Esophagus mucosa (tissue), 1 donor: ENCODE data around the gene TAF4. TPM values are rescaled to one million over a fixed set of nuclear protein-coding genes. Genes with fewer than 3 reads are reported as not detected.

Experiments
- ATAC-seq: fragments of 200-7000 bp; cut with Tn5 transposase; one replicate; pipeline ENCODE4 v1.9.1; 2020
- total RNA-seq: library from RNA; stranded (reverse); gene quantifications from one replicate; pipeline ENCODE4 v1.2.4, GENCODE V29; 2023
- donor health status: DM: yes; HTN: yes; CAD: no.

Gene TAF4
- total RNA-seq, 1 donor from 2014 or later: 7.7 TPM

DNA sequence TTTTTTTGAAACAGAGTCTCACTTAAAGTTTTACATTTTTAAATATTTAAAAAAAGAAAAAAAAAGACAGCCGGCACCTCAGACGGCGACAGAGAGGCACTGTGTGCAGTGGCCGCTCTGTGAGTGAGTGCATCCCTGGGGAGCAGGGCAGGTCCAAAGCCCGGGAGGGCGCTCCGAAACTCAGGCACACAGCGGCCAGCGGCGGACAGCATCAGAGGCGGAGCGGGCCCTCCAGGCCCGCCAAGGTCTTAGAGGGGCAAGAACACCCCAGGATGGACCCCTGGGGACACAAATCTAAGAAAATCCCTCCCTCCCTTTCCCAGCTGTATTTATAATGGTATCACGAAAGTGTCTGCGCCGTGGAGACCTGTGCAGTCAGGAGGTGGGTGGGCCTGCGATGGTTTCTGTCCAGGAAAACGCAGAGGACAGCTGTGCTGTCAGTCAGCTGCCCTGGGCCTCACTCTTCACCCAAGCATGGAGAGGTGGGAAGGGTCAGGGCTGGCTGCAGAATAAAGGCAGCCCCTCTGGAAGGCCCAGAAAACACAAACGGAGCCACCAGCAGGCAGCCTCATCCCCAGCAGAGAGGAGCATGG, 43.8 kb downstream of the TAF4 start:
- no peak for ATAC-seq

DNA sequence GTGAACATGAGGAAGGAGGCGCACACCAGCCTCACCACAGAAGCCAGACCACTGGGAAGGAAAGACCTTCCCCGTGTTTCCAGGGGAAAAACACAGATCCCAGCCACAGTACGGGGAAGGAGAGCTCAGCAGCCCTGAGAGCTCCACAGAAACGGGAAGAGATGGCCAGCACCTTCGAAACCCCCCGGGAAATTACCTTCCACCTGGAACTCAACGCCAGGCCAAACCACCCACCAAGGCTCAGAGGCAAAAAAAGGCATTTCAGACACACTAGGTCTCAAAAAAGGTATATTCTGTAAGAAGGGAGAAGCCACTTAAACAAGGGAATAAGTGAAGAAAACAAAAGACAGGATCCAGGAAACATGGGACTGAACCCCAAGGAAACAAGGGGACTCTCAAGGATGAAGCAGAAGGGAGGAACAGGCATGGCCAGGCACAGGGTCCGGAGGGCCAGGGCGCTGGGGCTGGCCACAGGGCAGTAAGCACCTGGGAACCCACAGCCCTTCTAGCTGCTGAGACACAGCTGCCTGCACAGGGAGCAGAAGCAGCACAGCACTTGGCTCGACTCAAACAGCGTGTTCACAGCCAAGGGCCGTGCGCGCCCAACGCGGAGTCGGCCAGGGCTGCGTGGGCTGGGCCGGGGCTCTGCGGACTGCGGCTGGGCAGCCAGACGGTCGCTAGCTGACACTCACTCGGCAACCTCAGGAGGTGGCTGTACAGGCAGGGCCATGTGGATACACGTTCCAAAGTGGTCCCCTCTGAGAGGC, 44.6 kb downstream of the TAF4 start:
- ATAC-seq: no peak

DNA sequence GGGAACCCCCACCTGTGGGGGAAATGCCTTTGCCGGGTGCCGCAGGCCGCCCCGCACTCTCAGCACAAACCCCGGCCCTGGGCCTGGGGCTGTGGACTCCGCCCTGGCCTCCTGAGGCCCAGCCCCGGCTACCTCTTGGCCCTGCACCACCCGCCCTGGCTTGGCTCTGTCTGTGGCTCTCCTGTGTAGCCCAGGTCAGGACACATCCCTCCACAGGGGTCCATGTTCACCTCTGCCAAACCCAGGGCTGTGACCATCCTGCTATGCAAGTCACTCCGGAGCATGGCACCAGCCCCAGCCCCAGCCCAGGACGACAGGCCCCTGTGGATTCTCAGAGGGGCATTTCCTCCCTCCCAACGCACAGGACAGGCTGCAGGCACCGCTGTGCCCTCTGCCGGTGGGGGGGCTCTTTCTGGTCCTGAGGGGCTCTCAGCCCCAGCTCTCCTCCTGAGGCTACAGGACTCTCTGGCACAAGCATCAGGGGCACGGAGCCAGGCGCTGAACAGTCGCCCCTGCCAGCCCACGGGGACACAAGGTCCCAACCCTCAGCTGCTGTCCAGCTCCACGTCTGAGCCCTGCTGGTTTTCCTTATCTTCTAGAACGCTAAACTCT, 45.7 kb downstream of the TAF4 start:
- ATAC-seq: peak; percentile 9

DNA sequence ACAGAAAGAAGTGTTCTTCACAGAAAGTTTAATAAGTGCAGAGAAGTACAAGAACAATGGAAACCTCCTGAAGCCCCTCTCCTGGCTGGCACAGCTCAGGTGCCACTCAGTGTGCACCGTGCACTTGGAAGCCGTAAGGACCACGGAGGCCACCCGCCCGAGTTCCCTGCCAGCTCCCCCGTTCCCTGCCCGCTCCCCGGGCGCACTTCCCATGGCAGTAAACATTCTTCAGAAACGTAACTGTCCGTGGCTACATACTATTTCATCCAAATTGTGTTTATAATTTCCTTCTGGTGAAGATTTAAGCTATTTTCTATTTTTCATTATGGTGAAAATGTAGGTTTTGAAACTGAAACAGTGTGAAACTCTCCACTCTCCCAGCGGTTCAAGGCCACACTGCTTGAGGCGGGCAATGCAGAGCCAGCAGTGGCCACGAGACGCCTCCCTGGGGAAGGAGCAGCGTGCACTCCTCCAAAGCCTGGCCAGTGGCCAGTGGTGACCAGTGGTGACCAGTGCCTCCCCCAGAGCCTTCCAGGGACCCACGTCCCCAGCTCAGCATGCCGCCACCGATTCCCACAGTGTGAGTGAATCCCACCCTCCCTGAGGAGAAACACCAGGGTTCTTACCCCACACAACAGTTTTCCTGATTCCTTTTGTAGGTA, 46.4 kb downstream of the TAF4 start:
- no peak for ATAC-seq

DNA sequence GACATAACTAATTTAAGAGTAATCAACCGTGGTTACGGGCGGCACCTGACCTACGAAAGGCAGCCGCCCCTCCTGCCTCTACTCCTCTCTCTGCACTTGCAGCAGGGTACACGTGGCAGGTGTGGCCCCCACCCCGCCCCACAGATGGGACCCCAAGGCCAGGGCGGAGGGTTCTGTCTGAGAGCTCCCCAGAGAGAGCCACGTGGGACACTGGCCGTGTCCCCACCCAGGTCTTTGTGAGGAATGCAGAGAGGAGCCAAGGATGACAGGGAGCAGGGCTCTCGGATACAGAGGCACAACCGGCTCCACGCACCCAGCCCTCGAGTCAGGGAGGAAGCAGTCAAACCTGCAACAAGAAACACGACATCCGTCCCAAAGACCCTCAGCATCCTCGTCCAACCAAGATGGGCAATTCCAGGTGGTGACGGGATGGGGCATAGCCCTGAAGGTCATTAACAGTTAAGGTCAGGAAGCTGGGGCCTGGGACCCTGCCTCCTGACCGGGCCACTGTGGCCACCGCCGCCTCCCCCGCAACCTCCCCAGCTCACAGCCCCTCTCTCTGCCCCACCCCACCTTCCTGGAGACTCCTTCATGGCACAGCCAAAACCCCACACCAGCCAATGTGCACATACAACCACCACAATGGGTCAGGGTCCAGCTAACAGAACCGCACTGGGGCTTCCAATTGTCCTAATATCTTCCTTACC, 47.1 kb downstream of the TAF4 start:
- no peak for ATAC-seq

DNA sequence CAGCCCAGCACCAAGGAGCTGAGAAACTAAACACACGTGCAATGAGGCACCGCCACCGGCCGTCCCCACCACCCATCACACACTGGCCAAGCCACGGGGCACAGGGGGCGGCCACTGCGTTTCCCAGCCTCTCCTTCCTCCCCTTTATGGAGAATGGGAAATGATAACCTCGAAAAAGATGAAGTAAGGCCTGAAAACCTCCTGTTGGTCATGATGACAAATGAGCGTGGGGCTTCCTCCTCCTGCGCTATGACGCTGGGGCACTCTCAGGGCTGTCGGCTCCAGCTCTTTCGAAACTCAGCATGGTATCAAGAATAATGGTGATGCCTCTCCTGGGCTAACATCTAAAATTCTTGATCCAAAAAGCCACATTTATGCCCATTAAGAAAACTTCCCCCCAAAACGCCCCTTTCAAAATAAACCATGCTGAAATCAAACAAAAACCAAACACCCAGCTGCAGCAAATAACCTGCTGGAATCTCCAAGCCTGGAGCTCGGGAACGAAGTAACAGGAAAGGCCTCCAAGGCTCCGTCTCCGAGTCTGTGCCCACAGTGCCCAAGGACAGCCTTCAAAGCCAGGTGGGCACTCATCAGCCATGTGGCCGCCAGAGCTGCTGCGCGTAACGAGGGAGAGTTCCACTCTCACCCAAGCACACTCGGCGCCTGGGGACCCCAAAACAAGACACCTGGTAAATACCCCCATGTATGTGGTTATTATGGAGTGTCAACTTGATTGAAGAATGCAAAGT, 50.0 kb downstream of the TAF4 start:
- no peak for ATAC-seq

DNA sequence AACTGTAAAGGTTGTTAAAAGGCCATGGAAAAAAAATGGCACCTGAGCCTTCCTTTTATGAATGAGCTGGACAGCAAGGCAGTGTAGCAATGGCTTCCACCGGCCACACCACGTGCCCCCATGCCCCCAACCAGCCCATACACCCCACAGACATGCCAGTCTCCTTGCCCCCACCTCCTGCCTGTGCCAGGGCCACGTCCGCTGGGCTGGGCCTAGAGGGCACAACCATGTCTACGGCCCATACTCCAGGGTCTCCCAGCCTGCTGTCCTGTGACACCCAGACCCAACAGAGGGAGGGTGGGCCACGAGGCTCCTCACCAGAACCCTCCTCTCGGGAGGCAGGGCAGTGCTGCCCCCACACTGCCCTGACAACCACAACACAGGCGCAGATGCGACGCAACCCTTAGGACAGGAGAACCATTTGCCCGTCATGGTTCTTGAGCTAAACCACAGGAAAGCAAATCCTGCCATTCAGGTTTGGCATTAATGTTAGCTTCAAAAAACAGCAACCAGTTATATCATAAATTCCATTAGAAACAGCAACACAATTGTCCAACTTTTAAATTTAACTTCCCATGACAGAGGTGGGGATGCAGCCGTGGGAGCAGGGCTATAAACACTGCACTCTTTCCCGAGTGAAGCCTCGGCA, 50.7 kb downstream of the TAF4 start:
- ATAC-seq: no peak

DNA sequence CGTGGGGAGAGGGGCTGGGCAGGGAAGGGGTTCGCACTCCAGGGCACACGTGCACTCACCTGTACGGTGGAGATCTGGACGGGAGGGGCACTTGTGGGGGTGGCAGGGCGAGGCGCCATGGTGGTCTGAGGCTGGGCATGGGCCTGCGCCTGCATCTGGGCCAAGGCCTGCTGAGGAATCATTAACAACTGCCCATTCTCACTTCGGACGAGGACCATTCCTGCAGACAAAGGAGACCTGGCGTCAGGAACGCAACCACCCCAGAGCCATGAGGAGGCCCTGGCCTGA, 51.2 kb downstream of the TAF4 start:
- ATAC-seq: no peak

DNA sequence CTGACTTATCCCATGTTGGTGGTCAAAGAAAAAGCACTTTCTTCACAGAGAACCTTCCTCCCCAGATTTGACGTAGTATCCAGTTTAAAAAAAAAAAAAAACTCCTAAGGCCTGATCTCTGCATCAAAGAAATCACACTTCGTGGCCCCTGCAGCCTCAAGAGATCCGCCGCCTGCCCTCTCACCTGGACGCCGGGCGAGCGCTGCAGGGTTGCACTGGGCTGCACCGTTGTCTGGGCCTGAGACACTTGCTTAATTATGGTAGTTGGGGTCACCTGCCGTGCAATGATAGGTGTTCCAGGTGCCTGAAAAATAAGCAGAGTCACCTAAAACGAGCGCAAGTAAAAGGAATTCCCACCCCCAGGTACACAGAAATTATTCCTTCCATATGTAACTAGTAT, 53.0 kb downstream of the TAF4 start:
- no peak for ATAC-seq

DNA sequence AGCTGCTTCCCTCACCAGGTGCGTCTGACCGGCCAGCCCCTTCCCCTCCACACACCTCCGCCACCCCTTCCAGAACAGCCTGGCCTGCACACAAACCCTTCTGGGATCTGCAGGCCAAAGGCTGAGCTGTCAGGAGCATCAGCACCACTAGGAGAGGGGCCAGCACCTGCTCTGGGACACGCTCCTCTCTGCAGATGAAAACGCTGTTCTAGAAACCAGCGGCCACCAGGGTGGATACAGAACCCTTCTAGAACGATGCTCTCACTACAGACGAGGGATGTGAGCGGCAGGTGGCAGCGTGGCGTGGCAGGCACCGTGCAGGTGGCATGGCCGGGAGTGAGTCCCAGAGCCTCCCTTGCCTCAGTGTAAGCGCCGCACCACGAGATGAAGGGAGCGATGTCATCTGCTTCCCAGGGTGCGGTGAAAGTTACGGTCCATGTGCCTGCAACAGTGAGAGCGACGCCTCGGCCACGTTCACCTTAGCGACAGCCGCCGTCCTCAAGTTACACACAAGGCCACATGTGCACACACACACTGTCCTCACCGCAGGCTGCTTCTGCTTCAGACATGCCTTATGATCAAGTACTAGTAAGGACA, 53.6 kb downstream of the TAF4 start:
- no peak for ATAC-seq

DNA sequence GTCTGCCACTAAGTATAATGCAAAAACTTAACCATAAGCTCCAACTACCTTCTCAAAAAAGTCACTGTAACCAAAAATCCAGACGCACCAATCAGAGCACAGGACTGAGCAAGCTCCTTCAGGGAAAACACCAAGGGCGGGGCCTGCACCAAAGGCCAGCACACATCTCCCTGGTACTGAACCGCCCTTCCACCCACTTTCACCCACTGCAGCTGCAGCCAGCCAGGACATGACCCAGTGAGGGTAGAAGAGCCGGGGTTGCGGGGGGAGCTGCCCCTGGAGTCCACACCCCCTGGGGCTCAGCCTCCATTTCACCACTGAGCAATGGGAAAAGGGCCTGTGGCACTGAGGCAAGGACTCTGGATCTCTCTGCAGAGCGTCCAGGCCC, 54.3 kb downstream of the TAF4 start:
- peak; percentile 43 for ATAC-seq

DNA sequence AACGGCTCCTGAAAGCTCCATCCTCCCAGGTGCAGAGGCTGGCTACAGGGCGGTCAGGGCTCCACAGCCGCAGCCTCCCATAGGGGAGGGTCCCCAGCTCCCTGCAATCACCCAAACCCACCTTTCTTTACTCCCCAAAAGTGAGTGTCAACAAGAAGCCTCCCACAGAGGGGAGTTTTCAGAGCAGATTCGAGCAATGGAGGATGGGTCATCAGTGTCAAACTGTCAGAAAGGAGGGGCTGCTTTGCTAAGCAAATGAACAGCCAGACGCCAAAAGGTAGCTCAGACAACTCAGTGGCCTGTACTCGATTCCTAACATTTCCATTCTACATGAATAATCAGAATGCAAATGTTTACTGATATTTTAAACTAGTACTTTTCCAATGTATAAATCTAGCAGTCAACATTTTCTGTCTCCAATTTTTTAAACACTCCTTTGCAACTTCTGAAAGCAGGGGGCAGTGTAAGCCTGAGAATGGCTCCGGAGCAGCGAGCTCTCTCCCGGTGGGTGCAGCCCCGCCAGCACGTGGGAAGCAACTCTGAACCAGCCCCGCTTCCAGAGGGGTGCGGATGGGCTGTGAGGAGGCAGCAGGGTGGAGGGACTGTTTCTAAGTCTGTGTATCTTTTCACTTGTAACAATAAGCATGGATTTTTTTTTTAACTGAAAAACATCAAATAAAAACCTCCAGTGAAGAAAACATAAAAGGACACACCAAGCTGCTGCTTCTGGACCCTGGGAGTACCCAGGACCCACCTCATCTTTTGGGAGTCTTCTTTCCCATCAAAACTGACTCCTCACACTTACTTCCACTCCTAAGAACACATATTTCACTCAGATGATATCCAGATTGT, 54.9 kb downstream of the TAF4 start:
- ATAC-seq: peak; percentile 55

DNA sequence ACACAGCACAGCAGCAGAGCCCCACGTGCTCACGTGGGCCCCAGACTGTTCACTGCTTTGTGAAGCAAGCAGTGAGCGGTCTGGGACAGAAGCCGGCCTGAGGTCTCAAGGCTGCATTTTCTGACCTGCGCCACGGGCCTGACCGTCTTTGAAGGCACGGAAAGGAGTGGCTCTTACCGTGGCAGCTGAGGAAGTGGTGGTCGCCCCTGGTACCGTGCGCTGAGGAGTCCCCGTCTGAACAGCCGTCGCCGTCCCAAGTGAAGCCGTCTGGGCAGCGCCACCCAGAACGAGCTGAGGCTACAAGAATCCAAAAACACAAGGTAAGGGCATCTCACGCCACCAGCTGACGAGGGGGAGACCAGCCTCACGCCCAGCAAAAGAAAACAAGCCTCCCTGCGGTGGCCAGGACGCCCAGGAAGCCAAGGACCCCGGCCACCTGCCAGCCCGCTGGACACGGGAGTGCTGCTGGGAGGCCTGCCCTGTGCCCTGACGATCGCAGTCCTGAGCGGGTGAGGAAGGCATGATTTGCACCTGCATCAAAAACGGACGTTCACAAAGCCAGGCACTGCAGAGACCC, 55.7 kb downstream of the TAF4 start:
- ATAC-seq: no peak

DNA sequence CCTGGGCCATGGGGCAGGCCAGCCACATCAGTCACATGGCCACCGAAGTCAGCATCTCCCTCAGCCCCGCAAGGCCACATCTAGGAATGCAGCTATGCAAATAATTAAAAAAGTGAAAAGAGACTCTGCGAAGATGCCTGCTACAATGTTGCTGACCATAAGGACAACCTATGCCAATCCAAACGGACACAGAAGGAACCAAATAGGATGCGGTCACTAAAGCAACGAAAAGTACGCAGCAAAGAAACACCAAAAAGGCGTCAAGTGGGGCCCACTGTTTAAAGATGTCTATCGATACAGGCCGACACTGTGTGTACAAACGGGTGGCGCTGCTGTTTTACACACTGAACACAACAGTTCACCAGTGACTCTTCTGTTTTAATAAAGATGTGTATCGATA, 56.4 kb downstream of the TAF4 start:
- ATAC-seq: no peak

DNA sequence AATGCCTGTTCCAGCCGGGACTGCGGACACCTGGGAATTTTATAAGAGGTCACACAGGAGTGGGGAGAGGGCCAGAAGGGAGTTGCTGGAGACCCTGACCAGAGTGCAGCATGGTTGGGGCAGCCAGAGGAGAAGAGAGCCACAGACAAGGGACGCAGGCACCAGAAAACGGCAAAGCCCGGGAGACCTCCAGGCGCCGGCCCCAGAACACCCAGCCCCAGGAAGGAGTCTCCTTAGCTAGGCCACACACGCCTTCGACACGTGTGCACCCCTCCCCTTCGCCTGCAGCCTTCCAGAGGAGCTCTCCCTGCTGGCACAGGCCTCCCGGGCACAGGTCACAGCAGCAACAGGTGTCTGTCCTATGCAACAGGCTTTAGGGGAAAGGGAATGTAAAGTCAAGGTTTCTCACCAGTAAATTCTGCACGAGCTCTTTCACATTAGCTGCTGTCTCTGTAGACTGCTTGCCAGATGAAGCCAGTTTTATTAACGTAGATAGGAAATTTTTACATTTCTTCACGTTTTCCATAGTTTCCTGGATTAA, 57.0 kb downstream of the TAF4 start:
- no peak for ATAC-seq

DNA sequence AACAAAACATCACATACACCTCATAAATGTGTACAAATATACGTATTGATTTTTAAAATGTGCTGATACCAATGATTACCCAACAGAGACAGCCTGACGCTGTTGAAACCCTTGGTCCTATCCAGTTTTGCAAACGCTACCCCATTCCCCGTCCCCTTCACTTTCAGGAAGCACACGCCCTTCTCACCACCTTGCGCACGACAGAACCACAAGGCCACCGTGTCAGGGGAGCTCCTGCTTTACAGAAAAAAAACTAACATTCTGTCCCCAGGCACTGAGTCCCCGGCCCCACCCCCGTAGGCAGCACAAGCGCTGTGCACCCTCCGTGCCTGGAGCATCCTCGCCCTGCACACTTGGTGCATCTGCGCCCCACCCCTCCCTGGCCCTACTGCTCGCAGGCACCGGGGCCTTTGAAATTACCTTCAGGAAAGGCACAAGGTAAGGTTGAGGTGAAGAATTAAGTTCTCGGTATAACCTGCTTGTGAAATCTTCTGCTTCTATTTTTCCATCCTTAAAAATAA, 58.5 kb downstream of the TAF4 start:
- no peak for ATAC-seq

DNA sequence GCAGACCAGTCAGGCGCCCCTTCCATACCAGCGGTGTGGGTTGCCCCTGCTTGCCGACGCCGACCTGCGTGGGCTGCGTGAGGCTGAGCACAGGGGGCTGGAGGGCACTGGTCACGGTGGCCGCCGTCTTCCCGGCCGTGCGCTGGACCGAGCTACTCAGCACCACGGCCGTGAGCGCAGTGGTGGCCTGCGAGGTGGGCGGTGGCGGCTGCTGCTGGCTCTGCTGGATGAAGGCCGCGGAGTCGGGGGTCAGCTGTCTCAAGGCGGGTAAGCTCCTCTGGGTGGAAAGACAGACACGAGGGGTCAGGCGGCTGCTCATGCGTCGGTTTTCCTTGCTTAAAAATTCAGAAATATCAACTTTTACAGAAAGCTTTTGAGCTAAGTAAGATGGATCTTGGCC, 59.2 kb downstream of the TAF4 start:
- no peak for ATAC-seq

DNA sequence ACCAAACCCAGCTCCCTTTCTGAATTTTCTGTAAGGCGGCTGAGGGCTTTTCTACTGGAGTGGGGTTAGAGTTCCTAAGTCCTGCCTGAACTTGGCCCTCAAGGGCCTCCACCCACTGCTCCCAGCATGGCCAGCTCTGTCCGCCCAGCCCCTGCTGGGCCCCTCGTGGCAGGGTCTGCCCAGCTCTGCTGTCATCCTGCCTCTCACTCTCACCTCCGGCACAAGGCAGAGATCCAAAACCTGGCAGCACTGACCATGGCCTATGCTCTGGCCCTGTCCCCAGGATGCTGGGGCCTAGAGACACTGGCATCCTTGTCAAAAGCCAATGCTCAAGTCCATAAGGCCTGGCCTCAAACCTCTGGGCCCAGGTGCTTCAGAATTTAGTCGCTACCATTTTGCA, 61.1 kb downstream of the TAF4 start:
- no peak for ATAC-seq

DNA sequence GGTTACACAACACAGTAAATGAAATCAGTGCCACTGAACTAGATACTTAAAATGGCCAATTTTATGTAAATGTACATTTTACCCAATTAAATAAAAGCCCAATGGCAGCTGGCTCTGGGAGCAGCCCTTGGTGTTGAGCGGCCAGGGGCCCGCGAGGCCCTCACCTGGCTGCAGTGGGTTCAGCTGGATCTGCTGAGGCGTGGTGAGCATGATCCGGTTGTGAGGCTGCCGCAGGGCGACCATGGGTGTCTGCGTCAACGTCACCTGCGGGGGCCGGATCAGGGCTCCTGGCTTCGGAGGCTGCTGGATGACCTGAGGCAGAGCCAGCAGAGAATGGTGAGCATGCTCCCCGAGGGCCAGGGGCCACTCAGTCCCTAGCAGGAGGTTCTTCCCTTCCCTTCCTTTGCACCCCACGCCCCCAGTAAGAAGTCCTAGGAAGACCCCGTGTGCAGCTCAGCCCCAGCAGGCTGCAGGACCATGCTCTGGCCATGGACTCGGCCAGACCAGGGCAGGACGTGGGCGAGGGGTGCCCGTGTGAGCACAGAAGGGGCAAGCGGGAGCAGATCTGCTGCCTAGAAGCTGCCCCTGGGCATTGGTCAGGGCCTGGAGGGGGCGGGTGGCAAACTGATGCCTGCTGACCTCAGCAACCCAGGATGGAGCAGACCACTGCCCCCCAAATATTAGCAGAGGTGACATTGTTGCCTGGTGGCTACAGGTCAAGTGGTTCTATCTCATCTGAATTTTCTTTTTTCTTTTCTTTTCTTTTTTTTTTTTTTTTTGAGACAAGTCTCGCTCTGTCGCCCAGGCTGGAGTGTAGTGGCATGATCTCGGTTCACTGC, 61.9 kb downstream of the TAF4 start:
- peak; percentile 5 for ATAC-seq
